ENCODE measurements around the gene STX18.
"Not testable (repeated sequence)": the region's sequence is repeated elsewhere in the genome, so short reads cannot be mapped to it uniquely, and the experiment has no call there.

Gene STX18

DNA sequence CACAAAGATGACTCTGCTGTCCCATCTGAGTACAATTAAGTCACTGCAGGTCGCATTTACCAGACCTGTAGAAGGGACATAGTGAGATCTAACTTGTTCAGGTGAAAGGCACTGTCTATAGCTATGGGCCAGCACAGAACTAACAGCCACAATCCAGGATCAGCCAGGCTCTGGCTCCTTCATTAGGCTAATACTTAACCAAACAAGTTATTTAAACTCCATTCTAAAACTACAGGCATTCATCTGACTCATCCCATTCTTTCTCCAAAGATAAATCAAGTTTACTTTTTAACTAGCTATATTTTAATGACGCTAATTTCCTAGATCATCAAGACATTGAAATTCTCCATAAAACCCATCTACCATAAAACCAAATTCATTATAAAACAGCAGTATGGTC is 62.5 kb downstream of the STX18 start:
- no peak for DNase-seq (ENCODE audit: low spot score)

DNA sequence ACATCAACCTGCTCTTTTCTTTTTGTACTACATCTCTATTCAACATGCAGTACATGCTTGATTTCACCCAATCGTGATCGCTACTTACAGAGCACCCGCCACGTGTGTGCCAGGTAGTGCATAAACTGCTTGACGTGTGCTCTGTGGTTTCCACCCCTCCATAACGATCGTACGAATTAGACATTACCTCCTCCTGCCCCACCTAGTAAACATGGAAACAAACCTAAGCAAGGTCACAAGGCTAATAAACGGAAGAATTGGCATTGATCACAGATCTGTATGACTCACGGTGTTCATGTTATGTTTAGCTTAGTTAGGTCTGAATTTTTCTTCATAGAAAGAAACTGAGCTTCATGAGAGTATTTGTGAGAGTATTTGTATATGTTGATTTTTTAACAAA is 64.1 kb downstream of the STX18 start:
- DNase-seq (ENCODE audit: low spot score): no peak

DNA sequence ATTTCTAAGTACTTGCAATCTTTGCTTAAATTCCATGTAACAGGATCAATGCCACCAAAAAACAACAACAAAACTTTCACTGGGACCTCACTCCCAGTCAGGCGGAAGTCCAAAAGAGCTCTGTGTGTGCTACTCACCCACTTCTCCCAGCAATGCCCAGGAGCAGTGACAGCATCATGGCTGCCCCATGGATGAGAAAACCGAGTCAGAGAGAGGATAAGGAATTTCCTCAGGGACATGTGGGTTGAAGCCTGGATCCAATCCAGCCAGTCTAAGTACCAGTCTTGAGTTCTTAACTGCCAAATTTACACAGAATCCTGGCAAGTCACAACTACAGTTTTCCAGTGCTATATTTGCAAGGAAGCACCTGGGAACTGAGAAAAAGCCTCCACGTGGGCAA is 64.5 kb downstream of the STX18 start:
- peak; percentile 34 for DNase-seq (ENCODE audit: low spot score)

DNA sequence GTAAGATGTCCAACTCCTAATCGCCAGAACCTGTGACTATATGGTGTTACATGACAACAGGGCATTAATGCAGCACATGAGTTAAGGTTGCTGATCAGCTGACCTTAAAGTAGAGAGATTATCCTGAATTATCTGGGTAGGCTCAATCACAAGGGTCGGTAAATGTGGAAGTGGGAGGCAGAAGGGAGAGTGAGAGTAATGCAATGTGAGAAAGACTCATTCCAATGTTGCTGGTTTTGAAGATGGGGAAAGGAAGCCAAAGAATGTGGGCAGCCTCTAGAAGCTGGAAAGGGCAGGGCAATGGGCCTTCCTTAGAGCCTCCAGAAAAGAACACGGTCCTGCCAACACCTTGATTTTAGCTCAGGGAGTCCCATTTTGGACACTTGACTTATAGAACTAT is 67.4 kb downstream of the STX18 start:
- DNase-seq (ENCODE audit: low spot score): no peak

DNA sequence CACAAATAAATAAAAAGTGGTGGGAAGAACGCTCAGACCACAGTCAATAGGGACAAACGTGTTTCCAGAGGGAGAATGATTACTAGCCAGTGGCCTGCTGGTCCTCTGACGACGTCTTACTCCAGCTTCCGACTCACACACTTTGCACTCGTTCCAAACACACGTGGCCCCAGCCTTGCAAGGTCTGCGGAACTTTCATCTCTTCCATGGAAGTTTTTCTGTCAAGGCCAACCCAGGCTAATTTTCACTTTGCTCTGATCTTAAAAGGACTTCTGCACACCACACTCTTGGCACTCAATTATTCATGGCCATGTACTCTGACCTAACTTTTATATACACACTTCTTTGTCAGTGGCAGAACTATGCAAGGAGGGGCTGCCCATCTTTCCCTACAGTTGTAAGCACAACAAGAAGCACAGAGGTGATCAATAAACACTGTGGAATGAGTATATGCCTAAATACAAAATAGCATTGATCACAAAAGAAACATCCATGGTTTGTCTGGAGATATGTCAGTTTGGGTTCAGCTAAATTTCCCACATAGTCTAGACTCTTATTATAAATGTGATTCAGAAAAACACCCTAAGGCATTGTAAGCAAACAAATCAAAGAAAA is 69.4 kb downstream of the STX18 start:
- DNase-seq (ENCODE audit: low spot score): no peak

DNA sequence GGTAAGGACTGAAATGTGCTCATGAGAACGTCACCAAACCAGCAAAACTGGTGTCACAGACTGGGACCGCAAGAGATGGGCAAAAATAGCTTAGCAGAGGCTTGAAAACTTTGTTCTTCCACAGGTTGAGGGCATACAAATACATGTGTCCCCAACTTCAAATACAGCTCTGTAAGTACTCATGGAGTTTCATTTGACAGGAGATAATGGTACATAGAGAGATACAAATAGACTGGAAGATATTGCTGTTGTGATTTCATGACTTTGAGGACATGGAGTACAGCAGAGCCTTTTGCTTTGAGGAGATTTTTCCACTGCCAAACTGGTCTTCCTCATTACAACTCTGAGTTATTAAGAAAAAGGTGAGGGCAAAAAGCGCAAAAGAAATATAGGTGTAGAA is 70.7 kb downstream of the STX18 start:
- DNase-seq (ENCODE audit: low spot score): no peak

DNA sequence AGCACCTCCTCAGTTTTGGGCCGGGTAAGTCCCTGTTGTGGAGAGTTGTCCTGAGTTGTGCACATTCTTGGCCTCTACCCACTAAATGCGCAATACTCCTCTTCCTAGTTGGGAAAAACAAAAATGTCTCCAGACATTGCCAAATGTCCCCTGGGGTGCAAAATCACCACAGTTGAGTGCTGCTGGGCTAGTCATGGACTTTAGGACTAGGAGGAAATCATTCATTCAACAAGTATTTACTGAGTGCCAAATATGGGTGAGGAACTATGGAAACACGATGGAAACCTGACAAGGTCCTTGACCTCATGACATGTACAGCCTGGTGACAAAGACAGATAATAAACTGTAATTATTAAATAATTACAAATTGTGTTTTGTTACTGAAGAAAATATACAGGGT is 71.6 kb downstream of the STX18 start:
- DNase-seq (ENCODE audit: low spot score): no peak

DNA sequence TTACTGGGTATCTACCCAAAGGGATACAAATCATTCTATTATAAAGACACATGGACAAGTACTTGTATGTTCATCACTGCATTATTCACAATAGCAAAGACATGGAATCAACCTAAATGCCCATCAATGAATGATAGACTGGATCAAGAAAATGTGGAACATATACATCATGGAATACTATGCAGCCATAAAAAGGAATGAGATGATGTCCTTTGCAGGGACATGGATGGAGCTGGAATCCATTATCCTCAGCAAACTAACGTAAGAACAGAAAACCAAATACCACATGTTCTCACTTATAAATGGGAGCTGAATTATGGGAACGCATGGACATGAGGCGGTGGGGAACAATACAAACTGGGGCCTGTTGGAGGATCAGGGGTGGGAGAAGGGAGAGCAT is 76.6 kb downstream of the STX18 start:
- DNase-seq (ENCODE audit: low spot score): not testable (repeated sequence)

DNA sequence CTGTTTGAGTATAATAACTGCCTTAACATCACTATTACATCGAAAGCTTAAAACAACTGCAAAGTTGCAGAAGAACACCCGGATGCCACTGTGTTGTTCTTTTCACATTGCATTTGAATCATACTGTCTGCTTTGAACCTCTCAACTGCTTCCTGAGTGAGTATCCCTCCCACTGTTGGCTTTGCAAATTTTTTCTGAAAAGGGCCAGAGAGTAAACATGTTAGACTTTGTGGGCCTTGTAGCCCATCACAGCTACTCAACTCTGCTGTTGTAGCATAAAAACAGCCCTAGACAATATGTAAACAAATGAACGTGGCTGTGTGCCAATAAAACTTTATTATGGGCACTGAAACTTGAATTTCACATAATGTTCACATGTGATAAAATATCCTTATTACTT is 78.9 kb downstream of the STX18 start:
- no peak for DNase-seq (ENCODE audit: low spot score)

DNA sequence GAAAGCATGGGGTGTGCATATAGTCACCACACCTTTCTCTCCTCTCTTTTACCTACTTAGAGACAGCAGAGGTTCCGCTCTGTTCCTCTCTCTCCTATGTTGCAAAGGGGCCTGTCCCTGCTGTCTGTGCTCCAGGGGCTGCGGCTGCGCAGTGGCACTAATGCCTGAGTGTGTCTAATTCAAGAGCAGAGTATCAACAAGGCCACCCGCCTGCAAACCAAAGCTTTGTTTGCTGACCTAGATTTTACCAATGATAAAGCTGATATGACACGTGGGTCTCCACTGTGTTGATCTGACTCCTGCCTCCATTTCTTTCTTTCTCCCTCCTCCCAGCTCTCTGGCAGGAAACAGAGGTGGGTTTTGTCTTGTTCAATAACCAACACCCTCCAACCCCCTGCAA is 80.0 kb downstream of the STX18 start:
- no peak for DNase-seq (ENCODE audit: low spot score)

DNA sequence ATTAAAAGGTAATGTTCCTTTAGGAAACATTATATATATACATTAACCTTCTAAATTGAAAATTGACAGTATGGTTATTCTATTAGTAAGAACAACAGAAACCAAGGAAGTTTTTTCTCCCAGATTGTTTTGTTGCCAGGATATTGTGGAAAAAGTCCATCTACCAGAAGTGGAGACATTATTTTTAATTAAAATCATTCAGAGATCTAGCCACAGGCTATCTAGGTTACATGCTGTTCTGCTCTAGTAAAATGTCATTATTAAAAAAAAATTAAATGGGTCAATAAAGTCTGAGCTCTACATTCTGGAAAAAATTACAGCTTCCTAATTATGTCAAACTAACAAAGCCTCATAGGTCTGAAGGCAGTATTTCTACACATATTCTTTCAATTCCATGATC is 80.7 kb downstream of the STX18 start:
- DNase-seq (ENCODE audit: low spot score): no peak

DNA sequence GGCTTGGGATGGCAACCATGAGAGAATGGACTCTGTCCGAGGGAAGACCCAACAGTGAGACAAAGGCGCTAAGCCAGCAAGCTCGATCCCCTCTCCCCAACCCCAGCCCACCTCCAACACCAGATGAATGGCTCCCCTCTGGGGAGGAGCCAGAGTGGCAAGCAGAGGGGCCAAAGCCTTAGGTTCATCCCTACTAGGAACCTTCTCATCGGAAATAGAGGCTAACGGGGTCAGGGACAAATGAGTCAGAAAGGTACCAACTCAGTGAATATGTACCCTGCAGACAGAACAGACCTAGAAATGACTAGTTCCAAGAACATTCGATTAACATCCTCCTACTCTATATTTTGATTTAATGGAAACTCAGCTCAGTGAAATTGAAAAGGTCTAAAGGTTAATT is 81.1 kb downstream of the STX18 start:
- no peak for DNase-seq (ENCODE audit: low spot score)

DNA sequence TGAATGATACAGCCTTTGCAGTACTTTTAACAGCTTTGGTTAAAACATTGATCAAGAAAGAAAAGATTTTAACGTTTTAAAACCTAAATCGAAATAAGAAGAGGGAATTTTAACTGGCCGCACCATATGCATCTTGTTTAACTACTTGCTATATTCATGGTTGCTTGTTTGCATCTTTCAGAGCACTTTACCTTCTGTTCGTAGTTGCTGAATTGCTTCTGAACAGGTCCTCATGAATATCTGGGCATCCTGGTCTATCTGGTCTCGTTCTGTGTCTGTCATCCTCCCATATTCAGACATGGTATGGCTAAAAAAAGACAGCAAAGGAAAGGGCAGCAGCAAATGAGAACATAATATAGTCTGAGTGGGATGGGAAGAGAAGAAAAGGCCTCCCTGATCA is 82.7 kb downstream of the STX18 start:
- no peak for DNase-seq (ENCODE audit: low spot score)

DNA sequence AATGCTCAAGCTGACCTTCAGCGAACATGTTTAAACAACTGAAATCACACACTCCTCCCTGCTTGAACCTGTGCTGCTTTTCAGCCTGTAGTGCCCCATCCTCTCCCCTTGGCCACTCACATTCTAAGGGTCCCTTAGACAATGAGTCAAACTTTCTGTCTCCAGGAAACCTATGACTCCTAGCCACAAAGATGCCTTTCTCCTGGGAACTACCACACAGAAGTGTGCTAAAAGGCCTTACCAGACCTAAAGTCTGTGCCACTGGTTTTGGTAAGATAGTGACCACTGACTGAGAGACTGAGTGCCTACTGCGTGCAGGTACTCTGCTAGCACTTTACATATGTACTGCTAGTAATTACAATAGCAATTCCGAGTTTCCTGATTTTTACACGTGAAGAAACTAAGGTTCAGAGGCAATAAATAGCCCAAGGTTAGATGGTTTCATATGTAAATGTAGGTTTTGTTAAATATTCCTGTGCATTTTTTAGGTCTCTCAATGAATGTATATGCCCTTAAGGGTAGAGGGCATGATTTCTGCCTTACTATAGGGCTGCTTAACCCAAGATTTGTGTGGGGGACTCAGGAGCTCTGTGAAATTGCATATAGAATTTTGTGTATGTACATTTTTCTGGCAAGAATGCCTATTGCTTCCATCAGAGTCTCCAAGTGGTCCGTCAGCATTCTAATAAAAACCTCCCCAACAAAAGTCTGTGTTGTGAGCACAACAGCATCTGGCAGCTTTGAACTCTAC is 83.9 kb downstream of the STX18 start:
- peak; percentile 18 for DNase-seq (ENCODE audit: low spot score)

DNA sequence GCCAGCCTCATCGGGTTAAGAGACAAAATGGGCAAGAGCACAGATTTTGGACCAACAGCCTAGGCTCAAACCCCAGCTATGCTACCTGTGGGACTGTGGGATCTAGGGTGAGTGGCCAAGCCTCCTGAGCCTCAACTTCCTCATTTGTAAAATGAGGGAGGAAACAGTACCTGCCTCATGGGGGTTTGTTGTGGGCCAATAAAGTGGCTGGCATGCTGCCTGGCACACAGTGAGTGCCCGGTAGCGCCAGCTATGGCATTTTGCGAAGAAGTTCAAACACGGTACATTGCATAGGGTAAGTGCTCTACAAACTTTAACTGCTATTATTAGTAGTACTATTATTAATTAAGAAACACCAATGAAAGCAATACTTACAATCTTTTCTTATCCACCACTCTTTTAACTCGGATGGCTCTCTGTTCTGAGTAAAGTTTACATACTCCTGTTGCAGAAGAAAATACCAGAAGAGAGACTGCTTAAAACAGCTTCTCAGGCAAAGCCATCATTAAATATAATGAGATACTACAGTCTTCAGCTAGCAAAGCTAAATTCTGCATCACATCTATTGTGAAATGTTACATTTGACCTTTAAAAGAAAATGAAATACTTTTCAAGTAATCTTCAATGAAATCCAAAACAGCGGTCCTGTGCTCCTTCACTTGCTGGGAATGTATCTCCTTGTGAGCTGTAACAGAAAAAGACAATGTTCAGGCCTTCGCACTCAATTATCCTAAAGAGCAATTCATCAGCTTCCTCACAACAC is 84.9 kb downstream of the STX18 start:
- DNase-seq (ENCODE audit: low spot score): no peak

DNA sequence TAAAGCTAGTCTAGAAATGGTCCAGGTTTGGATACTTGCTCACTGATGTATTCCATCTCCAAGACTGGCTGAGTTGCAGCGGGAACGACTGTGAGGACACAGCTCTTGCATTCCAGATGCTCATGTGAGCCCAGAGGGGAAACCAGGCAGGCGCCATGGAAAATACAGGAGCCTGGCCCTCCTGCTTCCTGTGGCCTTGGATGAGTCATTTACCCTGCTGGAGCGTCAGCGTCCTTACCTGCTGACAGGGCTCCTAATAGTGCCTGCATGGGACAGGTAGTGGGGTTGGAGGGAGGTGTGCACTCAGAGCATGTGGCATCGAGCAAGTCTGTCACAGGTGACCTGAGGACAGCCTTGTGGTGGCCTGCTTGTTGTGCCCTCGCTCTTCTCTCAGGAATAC is 85.5 kb downstream of the STX18 start:
- no peak for DNase-seq (ENCODE audit: low spot score)

DNA sequence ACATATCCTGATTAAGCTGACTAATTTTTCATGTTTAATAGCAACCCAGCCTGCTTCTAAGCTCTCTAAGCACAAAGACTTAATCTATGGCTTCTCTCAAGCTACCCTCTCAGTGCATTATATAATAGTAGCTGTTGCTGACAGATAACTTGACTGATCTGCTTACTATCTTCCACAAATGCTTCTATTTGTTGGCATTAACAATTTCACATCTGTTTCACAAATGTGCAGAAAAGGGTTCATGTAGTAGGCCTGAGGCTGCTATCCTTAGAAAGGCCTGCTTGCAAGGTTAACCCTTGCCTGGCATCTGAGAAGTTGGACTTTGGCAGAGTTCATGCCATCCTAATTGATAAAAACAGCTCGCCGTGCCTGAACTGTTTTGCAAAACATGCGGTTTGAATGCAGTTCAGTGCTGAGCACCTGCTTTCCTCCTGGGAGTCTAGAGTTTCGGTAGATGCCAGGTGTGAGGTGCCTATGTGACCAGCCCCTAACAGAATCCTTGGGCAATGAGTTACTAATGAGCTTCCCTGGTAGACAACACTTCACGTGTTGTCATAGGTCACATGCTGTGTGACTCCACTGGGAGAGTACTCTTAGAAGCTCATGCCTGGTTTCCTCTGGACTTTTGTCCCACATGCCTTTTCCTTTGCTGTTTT is 86.5 kb downstream of the STX18 start:
- DNase-seq (ENCODE audit: low spot score): no peak

DNA sequence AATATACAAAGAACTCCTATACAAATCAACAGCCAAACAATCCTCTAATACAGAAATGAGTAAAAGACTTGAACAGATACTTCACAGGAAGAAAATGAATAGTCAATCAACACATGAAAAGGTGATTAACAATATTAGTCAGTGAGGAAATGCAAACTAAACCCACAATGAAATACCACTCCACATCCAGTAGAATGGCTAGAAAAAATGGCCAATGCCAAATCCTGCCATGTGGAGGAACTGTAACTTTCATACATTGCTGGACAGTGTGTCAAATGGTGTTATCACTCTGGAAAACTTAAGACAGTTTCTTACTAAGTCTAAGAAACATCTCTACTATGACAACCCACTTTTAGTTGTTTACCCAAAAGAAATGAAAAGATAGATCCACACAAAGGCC is 95.4 kb downstream of the STX18 start:
- DNase-seq (ENCODE audit: low spot score): peak; percentile 32

DNA sequence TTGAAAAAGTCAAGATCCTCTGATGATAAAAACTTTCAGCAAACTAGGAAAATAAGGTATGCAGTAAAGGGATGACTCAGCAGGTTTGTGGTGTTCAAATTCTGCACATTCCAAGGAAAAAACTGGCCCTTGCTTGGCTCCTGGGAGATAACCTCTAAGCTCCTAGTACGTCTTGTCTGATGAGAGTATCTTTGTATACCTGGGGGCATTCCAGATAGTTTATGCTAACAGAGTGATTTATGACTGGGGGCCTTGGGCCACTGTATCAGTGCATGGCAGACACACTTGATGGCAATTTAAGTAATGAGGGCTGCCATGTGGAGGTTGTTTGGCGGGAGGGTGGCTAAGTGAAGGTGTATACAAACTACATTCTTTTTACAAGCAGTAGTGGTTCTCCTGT is 98.0 kb downstream of the STX18 start:
- peak; percentile 44 for DNase-seq (ENCODE audit: low spot score)

DNA sequence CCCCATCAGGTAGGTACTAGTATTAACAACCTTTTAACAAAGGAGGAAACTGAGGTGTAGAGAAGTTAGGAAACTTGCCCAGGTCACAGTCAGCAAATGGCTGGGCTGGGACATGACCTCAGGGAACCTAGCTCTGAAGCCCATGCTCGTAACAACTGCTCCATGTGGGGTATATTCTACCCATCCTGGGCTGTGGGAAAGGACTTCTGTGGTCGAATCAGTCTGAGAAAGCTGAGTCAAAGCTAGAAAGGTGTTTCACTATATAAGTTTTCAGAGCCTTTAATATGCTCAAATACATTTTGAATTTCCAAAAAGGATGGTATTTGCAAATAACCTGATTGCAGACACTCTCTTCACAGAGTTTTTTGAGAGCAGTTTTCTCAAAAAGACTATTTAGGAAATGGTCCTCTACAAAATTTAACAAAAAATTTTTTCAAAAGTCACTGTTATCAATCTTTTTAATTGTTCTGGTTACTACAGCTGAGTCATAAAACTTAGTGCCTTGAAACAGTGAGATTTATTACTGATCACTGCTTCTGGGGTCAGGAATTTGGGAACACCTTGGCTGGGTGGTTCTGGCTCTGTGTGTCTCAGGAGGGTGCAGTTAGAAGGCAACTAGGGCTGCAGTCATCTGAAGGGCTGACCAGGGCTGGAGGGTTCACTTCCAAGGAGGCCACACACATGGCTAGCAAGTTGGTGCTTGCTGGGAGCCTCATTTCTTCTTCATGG is 101.4 kb downstream of the STX18 start:
- no peak for DNase-seq (ENCODE audit: low spot score)

DNA sequence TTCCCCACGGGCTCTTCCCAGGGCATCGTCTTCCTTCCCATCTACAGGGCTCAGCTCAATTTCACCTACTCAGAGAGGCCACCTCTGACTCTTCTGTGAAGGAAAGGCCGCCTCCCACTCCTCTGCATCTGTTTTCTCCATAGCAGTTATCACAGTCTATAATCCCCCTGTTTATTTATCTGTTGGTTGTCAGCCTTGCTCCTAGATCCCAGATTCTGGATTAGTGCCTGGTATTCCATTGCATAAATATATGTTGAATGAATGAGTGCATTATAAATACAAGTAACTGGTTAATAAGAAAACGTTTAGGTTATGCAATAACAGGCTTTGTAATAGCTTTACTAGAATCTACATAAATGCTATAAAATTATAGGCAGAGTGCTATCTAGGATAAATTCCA is 102.1 kb downstream of the STX18 start:
- DNase-seq (ENCODE audit: low spot score): no peak

DNA sequence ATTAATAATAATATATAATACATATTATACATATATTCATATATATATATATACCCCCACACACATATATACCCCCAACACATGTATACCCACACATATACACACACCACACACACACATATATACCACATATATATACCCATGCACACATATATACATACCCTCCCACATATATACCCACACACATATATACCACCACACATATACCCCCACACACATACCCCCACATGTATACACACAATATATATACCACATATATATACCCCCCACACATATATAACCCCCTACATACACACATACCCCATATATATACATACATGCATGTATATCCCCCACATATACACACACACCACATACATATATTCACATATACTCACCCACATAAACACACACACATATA is 103.0 kb downstream of the STX18 start:
- no peak for DNase-seq (ENCODE audit: low spot score)

Data from GM03348 (cell line).